Stomach (tissue), 9 donors: ENCODE measurements around the gene NDUFS1. TPM values are rescaled to one million over a fixed set of nuclear protein-coding genes. Genes with fewer than 3 reads are reported as not detected.
"Not testable (repeated sequence)": the region's sequence is repeated elsewhere in the genome, so short reads cannot be mapped to it uniquely, and the experiment has no call there.

Experiments
- DNase-seq, 2 donors: peaks; one replicate each; pipeline versions ENCODE4 v3.0.0 to v3.0.0-alpha.2; 2013 to 2019
- H3K27ac ChIP-seq, 5 donors: fragments of 200-600 bp in 4 of 5; sonication (generic) in 4 of 5; one replicate each; pipeline ENCODE4 v1.5.1; 2013 to 2019; ENCODE audit warnings: mild to moderate bottlenecking in 1 of 5, moderate library complexity in 1 of 5
- H3K27me3 ChIP-seq, 3 donors: fragments of 200-600 bp; sonication (generic); one replicate each; pipeline ENCODE4 v1.5.1; 2017 to 2019; ENCODE audit warnings: mixed run types in 1 of 3
- H3K36me3 ChIP-seq, 4 donors: fragments of 200-600 bp; sonication (generic); 1 replicate in 3 of 4; 2 replicates in 1 of 4; pipeline ENCODE4 v1.5.1; 2016 to 2019
- H3K4me1 ChIP-seq, 4 donors: fragments of 200-600 bp; sonication (generic); one replicate each; pipeline ENCODE4 v1.5.1; 2016 to 2019
- H3K4me3 ChIP-seq, 4 donors: fragments of 200-600 bp; sonication (generic) in 3 of 4; one replicate each; pipeline ENCODE4 v1.5.1; 2016 to 2019; ENCODE audit warnings: mild to moderate bottlenecking in 1 of 4
- H3K9me3 ChIP-seq, 4 donors: fragments of 200-600 bp; sonication (generic); one replicate each; pipeline ENCODE4 v1.5.1; 2016 to 2019
- CTCF ChIP-seq, 7 experiments: fragments of 450-650 bp in 4 of 7; fragments of 200-600 bp in 3 of 7; sonication (generic) in 3 of 7; IDR thresholded peaks; one replicate each; pipeline ENCODE4 v1.5.1; 2016 to 2019; ENCODE audit warnings: antibody characterized with exemption in 7 of 7, control low read depth in 2 of 7, mild to moderate bottlenecking in 1 of 7
- EP300 ChIP-seq: sonication (generic); formaldehyde crosslinking; IDR thresholded peaks from one replicate; pipeline ENCODE4 v1.6.1; 2017; ENCODE audit warnings: antibody characterized with exemption
- POLR2A ChIP-seq, 4 donors: fragments of 450-650 bp; IDR thresholded peaks; one replicate each; pipeline ENCODE4 v1.6.1; 2016; ENCODE audit warnings: antibody characterized with exemption in 4 of 4, control low read depth in 2 of 4, mild to moderate bottlenecking in 1 of 4, moderate library complexity in 1 of 4
- POLR2AphosphoS5 ChIP-seq, 3 donors: sonication (generic); formaldehyde crosslinking; IDR thresholded peaks; one replicate each; pipeline ENCODE4 v1.6.1; 2016; ENCODE audit warnings: antibody characterized with exemption in 3 of 3
- WGBS, 5 donors: extraction: QIAGEN DNeasy Blood & Tissue Kit in 3 of 5; methylation state at CpG; one replicate each; pipeline versions ENCODE4 v1.1.5 to v1.1.7; 2013 to 2018; 5-methylcytosine and 5-hydroxymethylcytosine counted together
- intact Hi-C: fragments of 100-400 bp; cut with DNase I; formaldehyde crosslinking; loops from one replicate; pipeline ENCODE4 v1.15.1; 2023; ENCODE audit warnings: low total_unique reads
- polyA plus RNA-seq, 3 donors: library from polyadenylated mRNA; stranded (reverse); fragments of 200-250 nt; gene quantifications; one replicate each; pipeline ENCODE4 v1.2.3, GENCODE V29; 2013
- total RNA-seq, 5 donors: library from RNA; depleted of rRNA; stranded (reverse); fragments of >200 nt; gene quantifications; one replicate each; pipeline versions ENCODE4 v1.1.0 to v1.2.3, GENCODE V29; 2014 to 2016
- donor health status: healthy with polysubstance abuse.
- donor health status: Bipolar disorder and iron deficiency.
- donor health status: healthy.

Gene NDUFS1
- total and polyA plus RNA-seq, 8 donors = 9.8 to 143 (median 37.6) TPM

- intact Hi-C loops = no loop called here
Observed at GRCh38 chr2:206158563-206159345, 490 bp downstream of the NDUFS1 start.

GRCh38 chr2:206157014-206157413, 2.2 kb downstream of the NDUFS1 start:
- peaks cover 12 to 25% (median 19%) of the 10 kb centered on the region in 4 donors for H3K36me3 ChIP-seq
- H3K27me3 ChIP-seq, intact Hi-C loops, H3K9me3 ChIP-seq, DNase-seq: not testable (repeated sequence)
- peak overlapping the region in 1 of 5 donors; percentile 28 for H3K27ac ChIP-seq
- H3K4me1 ChIP-seq = peaks cover 20 to 72% (median 49%) of the 10 kb centered on the region in 4 donors
- WGBS, 5 donors = 83 to 90% (median 85%) methylated on average over 11 of the region's 11 CpGs
- peak overlapping the region in 1 of 4 donors; percentile 72 for H3K4me3 ChIP-seq

More at GRCh38 chr2:206158563-206159345, 490 bp downstream of the NDUFS1 start:
- H3K36me3 ChIP-seq = peaks cover 25 to 38% (median 34%) of the 10 kb centered on the region in 4 donors
- TF ChIP-seq EP300 (no peak), POLR2A (IDR thresholded peaks at IDR 0.05) (no peak), POLR2AphosphoS5 (IDR thresholded peaks at IDR 0.05) (no peak), CTCF (IDR thresholded peaks at IDR 0.05) (no peak)
- no peaks in the 10 kb centered on the region for H3K27me3 ChIP-seq
- WGBS, 5 donors = 0 to 2% (median 1%) methylated on average over 33 of the region's 33 CpGs
- peak overlapping the region; percentile 62 to 94 (median 75) for H3K4me3 ChIP-seq
- no peaks in the 10 kb centered on the region for H3K9me3 ChIP-seq
- peak overlapping the region; percentile 90 to 95 (median 94) for H3K27ac ChIP-seq
- H3K4me1 ChIP-seq = peaks cover 20 to 80% (median 52%) of the 10 kb centered on the region in 4 donors
- no peak for DNase-seq

GRCh38 chr2:206154197-206154596, 5.0 kb downstream of the NDUFS1 start:
- H3K27ac ChIP-seq = no peak overlapping the region
- 66 to 82% (median 73%) methylated on average over 3 of the region's 3 CpGs for WGBS, 5 donors
- H3K27me3 ChIP-seq = no peaks in the 10 kb centered on the region
- no peak overlapping the region for H3K4me3 ChIP-seq
- peak in 1 of 2 donors; percentile 17 for DNase-seq
- H3K9me3 ChIP-seq = no peaks in the 10 kb centered on the region
- TF ChIP-seq POLR2A (IDR thresholded peaks at IDR 0.05) (no peak), CTCF (IDR thresholded peaks at IDR 0.05) (no peak), POLR2AphosphoS5 (IDR thresholded peaks at IDR 0.05) (no peak), EP300 (no peak)
- intact Hi-C loops = no loop called here
- peaks cover 11 to 38% (median 32%) of the 10 kb centered on the region in 4 donors for H3K36me3 ChIP-seq
- peaks cover 8 to 53% (median 34%) of the 10 kb centered on the region in 4 donors for H3K4me1 ChIP-seq

GRCh38 chr2:206150631-206151030, 8.6 kb downstream of the NDUFS1 start:
- H3K36me3 ChIP-seq = peaks cover 39 to 73% (median 68%) of the 10 kb centered on the region in 4 donors
- no peak overlapping the region for H3K27ac ChIP-seq
- H3K4me1 ChIP-seq = peaks cover 0 to 25% (median 15%) of the 10 kb centered on the region in 4 donors
- H3K27me3 ChIP-seq = no peaks in the 10 kb centered on the region
- no peaks in the 10 kb centered on the region for H3K9me3 ChIP-seq
- WGBS, 5 donors = 80 to 94% (median 90%) methylated on average over 4 of the region's 4 CpGs
- TF ChIP-seq CTCF (IDR thresholded peaks at IDR 0.05) (no peak), POLR2AphosphoS5 (IDR thresholded peaks at IDR 0.05) (no peak), POLR2A (IDR thresholded peaks at IDR 0.05) (no peak), EP300 (no peak)
- intact Hi-C loops = no loop called here
- H3K4me3 ChIP-seq = no peak overlapping the region
- DNase-seq = no peak

- TF ChIP-seq EP300 (no peak), CTCF (IDR thresholded peaks at IDR 0.05) (no peak), POLR2AphosphoS5 (IDR thresholded peaks at IDR 0.05) (no peak), POLR2A (IDR thresholded peaks at IDR 0.05) (no peak)
- H3K4me1 ChIP-seq = peaks cover 0 to 20% (median 11%) of the 10 kb centered on the region in 4 donors
- intact Hi-C loops = no loop called here
- 85 to 96% (median 93%) methylated on average over 1 of the region's 1 CpG for WGBS, 5 donors
- H3K27ac ChIP-seq = no peak overlapping the region
- no peak for DNase-seq
- peaks cover 44 to 75% (median 70%) of the 10 kb centered on the region in 4 donors for H3K36me3 ChIP-seq
- H3K9me3 ChIP-seq = no peaks in the 10 kb centered on the region
- no peak overlapping the region for H3K4me3 ChIP-seq
- H3K27me3 ChIP-seq = no peaks in the 10 kb centered on the region
Observed at GRCh38 chr2:206150168-206150567, 9.1 kb downstream of the NDUFS1 start.
